ENCODE measurements around the gene ORC2.

The ORC2 gene

DNA sequence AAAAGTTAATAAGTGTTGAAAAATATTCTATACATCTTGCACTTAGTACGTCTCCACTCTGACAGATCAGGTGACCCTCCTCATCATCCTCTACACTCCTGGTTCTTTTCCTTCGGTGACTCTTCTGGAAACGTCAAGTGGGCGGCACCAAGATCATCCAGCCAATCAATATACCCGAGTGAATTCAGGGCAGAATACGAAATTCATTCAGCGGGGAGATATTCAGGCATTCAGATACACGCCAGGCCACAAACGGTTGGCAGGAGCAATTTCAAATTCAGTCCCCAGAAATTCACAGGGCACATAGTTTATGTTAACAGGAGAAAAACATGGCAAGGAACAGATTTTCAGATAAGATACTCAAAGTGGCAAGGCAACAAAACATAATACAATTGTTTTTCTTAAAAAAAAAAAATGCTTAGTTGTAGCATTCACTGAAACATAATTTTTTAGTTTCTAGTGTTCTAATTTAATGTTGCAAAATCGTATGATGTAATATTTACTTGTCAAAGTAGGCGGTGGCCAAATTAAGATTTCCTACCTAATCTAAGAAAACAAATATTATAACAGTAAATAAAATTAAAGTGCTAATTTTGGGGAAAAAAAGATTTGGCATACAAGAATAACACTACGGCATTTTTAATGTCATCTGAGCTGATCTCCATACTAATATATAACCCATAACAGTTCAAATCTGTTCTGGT, 103.2 kb downstream of the ORC2 start:
- no peak for DNase-seq

Data from SHP77 treated with DMSO at 0.1 percent for 48 hours (cell line).